H1 (cell line): ENCODE results near the gene PCSK4. TPM values are rescaled to one million over a fixed set of nuclear protein-coding genes. Genes with fewer than 3 reads are reported as not detected.

ENCODE experiments used
- BACH1 ChIP-seq: IDR thresholded peaks from 2 replicates; pipeline ENCODE4 v1.6.1; 2012; ENCODE audit warnings: low read length, improper control_type of control experiment
- E2F6 ChIP-seq: IDR thresholded peaks from 2 replicates; pipeline ENCODE4 v1.6.1; 2012; ENCODE audit warnings: inconsistent platforms
- EZH2 ChIP-seq: fragments of 200-600 bp; sonication (generic); IDR thresholded peaks from 2 replicates; pipeline ENCODE4 v1.7.1; 2012; ENCODE audit warnings: low read depth, mild to moderate bottlenecking, moderate library complexity, low read length, inconsistent platforms; ENCODE audit not compliant: severe bottlenecking
- GABPA ChIP-seq: IDR thresholded peaks from 2 replicates; pipeline ENCODE4 v1.6.1; 2011; ENCODE audit warnings: mild to moderate bottlenecking, low read length, moderate library complexity, borderline replicate concordance; ENCODE audit not compliant: insufficient read depth
- NRF1 ChIP-seq: IDR thresholded peaks from 2 replicates; pipeline ENCODE4 v1.6.1; 2011; ENCODE audit warnings: mild to moderate bottlenecking, low read depth, low read length, improper control_type of control experiment
- POLR2A ChIP-seq, 2 experiments: IDR thresholded peaks; 1 replicate in 1 of 2; 2 replicates in 1 of 2; pipeline ENCODE4 v1.6.1; 2011; ENCODE audit warnings: low read depth in 2 of 2, low read length in 2 of 2, mild to moderate bottlenecking in 2 of 2; ENCODE audit errors: control extremely low read depth in 1 of 2
- TAF7 ChIP-seq: optimal IDR thresholded peaks from 2 replicates; pipeline ENCODE3; 2011; ENCODE audit warnings: low read depth, mild to moderate bottlenecking, inconsistent platforms, low read length, moderate library complexity, borderline replicate concordance
- TBP ChIP-seq: IDR thresholded peaks from 2 replicates; pipeline ENCODE4 v1.6.1; 2011; ENCODE audit warnings: low read depth, low read length, improper control_type of control experiment
- polyA plus RNA-seq, 7 experiments: library from polyadenylated mRNA; depleted of rRNA in 3 of 7; stranded (reverse) in 5 of 7; unstranded in 2 of 7; fragments of >200 nt in 5 of 7; fragments of 200-250 nt in 2 of 7; gene quantifications; 1 replicate in 5 of 7; 2 replicates in 1 of 7; 4 replicates in 1 of 7; pipeline versions ENCODE4 v1.2.1 to v1.2.3, GENCODE V29; 2011 to 2013; ENCODE audit warnings: missing spikeins in 2 of 7, mixed read lengths in 2 of 7
- total RNA-seq: library from RNA; stranded (reverse); fragmentation: NEBNext Ultra II Directional; extraction: Animal tissue kit (Norgen Biotek cat#: 25700); gene quantifications from 2 replicates; pipeline ENCODE4 v1.2.1, GENCODE V29; 2021
- TF ChIP-seq, protein P1 (sequence below): fragments of 300-600 bp; sonication (generic); IDR thresholded peaks from 2 replicates; pipeline ENCODE4 v1.7.1; 2012; ENCODE audit warnings: low read length, moderate library complexity, mild to moderate bottlenecking, inconsistent platforms; ENCODE audit not compliant: insufficient replicate concordance

The PCSK4 gene
- total and polyA plus RNA-seq, 2 of the 8 experiments (the other 6 are each of a cell fraction or from before 2014, with no cell fraction given) = 9.8 to 10.7 TPM

DNA sequence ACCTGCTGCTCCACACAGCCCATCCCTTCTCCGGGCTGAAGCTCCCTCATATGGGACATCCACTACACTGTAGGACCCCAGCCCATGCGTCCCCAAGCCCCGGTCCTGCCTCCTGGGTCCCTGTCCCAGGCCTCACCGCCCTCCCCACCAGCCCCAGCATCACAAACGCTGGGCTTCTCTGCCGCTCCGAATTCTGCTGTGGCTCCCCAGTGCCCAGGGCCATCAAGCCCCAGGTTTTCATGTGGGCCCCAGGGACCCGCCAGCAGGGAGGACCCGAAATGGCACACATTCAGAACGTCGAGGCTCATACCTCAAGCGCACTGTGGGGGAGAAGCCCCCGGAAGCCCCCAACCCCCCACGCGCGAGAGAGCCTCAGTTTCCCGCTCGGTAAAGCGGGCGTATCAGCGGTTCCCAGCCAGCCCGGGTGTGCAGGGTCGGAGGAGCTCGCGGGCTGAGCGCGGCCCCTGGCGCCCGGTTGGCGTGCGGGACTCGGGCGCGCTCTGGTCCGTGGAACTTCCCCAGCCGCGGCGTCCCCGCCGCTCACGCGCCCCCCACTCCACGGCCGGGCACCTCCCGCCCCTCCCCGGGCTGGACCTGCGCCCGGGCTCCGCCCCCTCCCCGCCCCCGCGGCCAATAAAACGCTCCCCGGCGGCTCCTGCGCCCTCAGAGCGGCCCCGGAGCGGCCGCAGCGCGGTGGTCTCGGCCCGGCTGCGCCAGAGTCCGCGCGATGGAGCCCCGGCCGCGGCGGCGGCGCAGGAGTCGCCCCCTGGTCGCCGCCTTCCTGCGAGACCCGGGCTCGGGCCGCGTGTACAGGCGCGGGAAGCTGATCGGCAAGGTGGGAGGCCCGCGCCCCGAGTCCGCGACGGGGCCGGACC, 33.5 kb upstream of the PCSK4 start, which contains the start of gene PLK5 (continued):
- TF ChIP-seq E2F6 (peak; percentile 22; the same call in 1 of the 2 replicates), TAF7 (peak; percentile 52), GABPA (0 out of 2 replicates have a peak, but pooled peaks have one; percentile 9), POLR2A (IDR thresholded peaks at IDR 0.05; ENCODE audit: control extremely low read depth in 1 of 2, low read depth in 2 of 2, low read length in 2 of 2) (peak in 1 of 2 experiments; percentile 79; a peak in 2 of 3 replicates), TBP (peak; percentile 64), BACH1 (0 out of 2 replicates have a peak, but pooled peaks have one; percentile 14), NRF1 (no peak), EZH2 (peak; percentile 13)
- TF ChIP-seq, protein P1, sequence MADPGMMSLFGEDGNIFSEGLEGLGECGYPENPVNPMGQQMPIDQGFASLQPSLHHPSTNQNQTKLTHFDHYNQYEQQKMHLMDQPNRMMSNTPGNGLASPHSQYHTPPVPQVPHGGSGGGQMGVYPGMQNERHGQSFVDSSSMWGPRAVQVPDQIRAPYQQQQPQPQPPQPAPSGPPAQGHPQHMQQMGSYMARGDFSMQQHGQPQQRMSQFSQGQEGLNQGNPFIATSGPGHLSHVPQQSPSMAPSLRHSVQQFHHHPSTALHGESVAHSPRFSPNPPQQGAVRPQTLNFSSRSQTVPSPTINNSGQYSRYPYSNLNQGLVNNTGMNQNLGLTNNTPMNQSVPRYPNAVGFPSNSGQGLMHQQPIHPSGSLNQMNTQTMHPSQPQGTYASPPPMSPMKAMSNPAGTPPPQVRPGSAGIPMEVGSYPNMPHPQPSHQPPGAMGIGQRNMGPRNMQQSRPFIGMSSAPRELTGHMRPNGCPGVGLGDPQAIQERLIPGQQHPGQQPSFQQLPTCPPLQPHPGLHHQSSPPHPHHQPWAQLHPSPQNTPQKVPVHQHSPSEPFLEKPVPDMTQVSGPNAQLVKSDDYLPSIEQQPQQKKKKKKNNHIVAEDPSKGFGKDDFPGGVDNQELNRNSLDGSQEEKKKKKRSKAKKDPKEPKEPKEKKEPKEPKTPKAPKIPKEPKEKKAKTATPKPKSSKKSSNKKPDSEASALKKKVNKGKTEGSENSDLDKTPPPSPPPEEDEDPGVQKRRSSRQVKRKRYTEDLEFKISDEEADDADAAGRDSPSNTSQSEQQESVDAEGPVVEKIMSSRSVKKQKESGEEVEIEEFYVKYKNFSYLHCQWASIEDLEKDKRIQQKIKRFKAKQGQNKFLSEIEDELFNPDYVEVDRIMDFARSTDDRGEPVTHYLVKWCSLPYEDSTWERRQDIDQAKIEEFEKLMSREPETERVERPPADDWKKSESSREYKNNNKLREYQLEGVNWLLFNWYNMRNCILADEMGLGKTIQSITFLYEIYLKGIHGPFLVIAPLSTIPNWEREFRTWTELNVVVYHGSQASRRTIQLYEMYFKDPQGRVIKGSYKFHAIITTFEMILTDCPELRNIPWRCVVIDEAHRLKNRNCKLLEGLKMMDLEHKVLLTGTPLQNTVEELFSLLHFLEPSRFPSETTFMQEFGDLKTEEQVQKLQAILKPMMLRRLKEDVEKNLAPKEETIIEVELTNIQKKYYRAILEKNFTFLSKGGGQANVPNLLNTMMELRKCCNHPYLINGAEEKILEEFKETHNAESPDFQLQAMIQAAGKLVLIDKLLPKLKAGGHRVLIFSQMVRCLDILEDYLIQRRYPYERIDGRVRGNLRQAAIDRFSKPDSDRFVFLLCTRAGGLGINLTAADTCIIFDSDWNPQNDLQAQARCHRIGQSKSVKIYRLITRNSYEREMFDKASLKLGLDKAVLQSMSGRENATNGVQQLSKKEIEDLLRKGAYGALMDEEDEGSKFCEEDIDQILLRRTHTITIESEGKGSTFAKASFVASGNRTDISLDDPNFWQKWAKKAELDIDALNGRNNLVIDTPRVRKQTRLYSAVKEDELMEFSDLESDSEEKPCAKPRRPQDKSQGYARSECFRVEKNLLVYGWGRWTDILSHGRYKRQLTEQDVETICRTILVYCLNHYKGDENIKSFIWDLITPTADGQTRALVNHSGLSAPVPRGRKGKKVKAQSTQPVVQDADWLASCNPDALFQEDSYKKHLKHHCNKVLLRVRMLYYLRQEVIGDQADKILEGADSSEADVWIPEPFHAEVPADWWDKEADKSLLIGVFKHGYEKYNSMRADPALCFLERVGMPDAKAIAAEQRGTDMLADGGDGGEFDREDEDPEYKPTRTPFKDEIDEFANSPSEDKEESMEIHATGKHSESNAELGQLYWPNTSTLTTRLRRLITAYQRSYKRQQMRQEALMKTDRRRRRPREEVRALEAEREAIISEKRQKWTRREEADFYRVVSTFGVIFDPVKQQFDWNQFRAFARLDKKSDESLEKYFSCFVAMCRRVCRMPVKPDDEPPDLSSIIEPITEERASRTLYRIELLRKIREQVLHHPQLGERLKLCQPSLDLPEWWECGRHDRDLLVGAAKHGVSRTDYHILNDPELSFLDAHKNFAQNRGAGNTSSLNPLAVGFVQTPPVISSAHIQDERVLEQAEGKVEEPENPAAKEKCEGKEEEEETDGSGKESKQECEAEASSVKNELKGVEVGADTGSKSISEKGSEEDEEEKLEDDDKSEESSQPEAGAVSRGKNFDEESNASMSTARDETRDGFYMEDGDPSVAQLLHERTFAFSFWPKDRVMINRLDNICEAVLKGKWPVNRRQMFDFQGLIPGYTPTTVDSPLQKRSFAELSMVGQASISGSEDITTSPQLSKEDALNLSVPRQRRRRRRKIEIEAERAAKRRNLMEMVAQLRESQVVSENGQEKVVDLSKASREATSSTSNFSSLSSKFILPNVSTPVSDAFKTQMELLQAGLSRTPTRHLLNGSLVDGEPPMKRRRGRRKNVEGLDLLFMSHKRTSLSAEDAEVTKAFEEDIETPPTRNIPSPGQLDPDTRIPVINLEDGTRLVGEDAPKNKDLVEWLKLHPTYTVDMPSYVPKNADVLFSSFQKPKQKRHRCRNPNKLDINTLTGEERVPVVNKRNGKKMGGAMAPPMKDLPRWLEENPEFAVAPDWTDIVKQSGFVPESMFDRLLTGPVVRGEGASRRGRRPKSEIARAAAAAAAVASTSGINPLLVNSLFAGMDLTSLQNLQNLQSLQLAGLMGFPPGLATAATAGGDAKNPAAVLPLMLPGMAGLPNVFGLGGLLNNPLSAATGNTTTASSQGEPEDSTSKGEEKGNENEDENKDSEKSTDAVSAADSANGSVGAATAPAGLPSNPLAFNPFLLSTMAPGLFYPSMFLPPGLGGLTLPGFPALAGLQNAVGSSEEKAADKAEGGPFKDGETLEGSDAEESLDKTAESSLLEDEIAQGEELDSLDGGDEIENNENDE = no peak
